CD8-positive, alpha-beta memory T cell (primary cell): ENCODE results near the gene NLGN2. TPM values are rescaled to one million over a fixed set of nuclear protein-coding genes. Genes with fewer than 3 reads are reported as not detected.
A peak's percentile ranks its signal among the peaks of the same experiment; 100 is the strongest.

ENCODE experiments used
- CTCF ChIA-PET: fragments of 350-600 bp; sonication (Branson Sonifier 250); formaldehyde crosslinking; loops from one replicate; lab custom pipeline; 2021; ENCODE audit warnings: antibody characterized with exemption; lab: Charles Lee
- POLR2A ChIA-PET: fragments of 350-600 bp; sonication (Branson Sonifier 250); formaldehyde crosslinking; loops from one replicate; lab custom pipeline; 2021; ENCODE audit warnings: antibody characterized with exemption; lab: Charles Lee
- DNase-seq, 5 donors: peaks; one replicate each; pipeline versions ENCODE4 v3.0.0 to v3.0.0-alpha.2; 2020 to 2022; ENCODE audit warnings: mixed read lengths in 1 of 5
- H3K27ac ChIP-seq: one replicate; pipeline ENCODE4 v1.7.0; 2013; ENCODE audit warnings: low read depth, mild to moderate bottlenecking, low read length, moderate library complexity
- H3K27me3 ChIP-seq: 2 replicates; pipeline ENCODE4 v1.7.0; 2013; ENCODE audit warnings: low read length, mild to moderate bottlenecking; ENCODE audit not compliant: insufficient read depth, poor library complexity, severe bottlenecking
- H3K36me3 ChIP-seq: 2 replicates; pipeline ENCODE4 v1.7.0; 2013; ENCODE audit warnings: mild to moderate bottlenecking, low read length, moderate library complexity; ENCODE audit not compliant: insufficient read depth
- H3K4me1 ChIP-seq: 2 replicates; pipeline ENCODE4 v1.7.0; 2013; ENCODE audit warnings: mild to moderate bottlenecking, low read length, moderate library complexity; ENCODE audit not compliant: insufficient read depth
- H3K4me3 ChIP-seq: 2 replicates; pipeline ENCODE4 v1.7.0; 2013; ENCODE audit warnings: mild to moderate bottlenecking, low read length
- H3K9me3 ChIP-seq: 2 replicates; pipeline ENCODE4 v1.7.0; 2013; ENCODE audit warnings: mild to moderate bottlenecking, low read length
- H3K27ac Mint-ChIP-seq, 8 donors: one replicate each; pipeline ENCODE4 v1.8.0; 2020 to 2021; ENCODE audit warnings: mixed read lengths in 8 of 8, mild to moderate bottlenecking in 6 of 8, inconsistent platforms in 3 of 8, moderate library complexity in 3 of 8
- H3K27me3 Mint-ChIP-seq, 2 donors: one replicate each; pipeline ENCODE4 v1.8.0; 2020 to 2021; ENCODE audit warnings: mixed read lengths in 2 of 2, mild to moderate bottlenecking in 1 of 2, moderate library complexity in 1 of 2
- H3K36me3 Mint-ChIP-seq, 3 donors: one replicate each; pipeline ENCODE4 v1.8.0; 2020 to 2021; ENCODE audit warnings: mixed read lengths in 3 of 3, inconsistent platforms in 1 of 3, mild to moderate bottlenecking in 1 of 3
- H3K4me1 Mint-ChIP-seq, 3 donors: one replicate each; pipeline ENCODE4 v1.8.0; 2020 to 2021; ENCODE audit warnings: mixed read lengths in 3 of 3, inconsistent platforms in 1 of 3, mild to moderate bottlenecking in 1 of 3
- H3K4me3 Mint-ChIP-seq, 7 donors: one replicate each; pipeline ENCODE4 v1.8.0; 2020 to 2021; ENCODE audit warnings: mixed read lengths in 7 of 7, mild to moderate bottlenecking in 6 of 7, moderate library complexity in 4 of 7, inconsistent platforms in 2 of 7
- H3K9me3 Mint-ChIP-seq, 5 donors: one replicate each; pipeline ENCODE4 v1.8.0; 2020 to 2022; ENCODE audit warnings: mixed read lengths in 5 of 5, mild to moderate bottlenecking in 3 of 5, moderate library complexity in 2 of 5, inconsistent platforms in 1 of 5
- polyA plus RNA-seq: library from polyadenylated mRNA; unstranded; fragments of 300-500 nt; fragmentation: Illumina TruSeq; gene quantifications from one replicate; pipeline ENCODE4 v1.2.3, GENCODE V29; 2021
- total RNA-seq, 2 experiments: library from RNA; stranded (reverse); gene quantifications; one replicate each; pipeline ENCODE4 v1.2.3, GENCODE V29; 2021

NLGN2 gene
- total and polyA plus RNA-seq, 3 experiments from 2014 or later, result 0.06 to 6.6 (median 5.6) TPM

- H3K9me3 ChIP-seq, result no peaks in the 10 kb centered on the region
- Mint-ChIP-seq H3K4me3 (no peak overlapping the region), H3K9me3 (no peaks in the 10 kb centered on the region), H3K27me3 (peaks cover 2 to 4% of the 10 kb centered on the region in 2 donors), H3K36me3 (no peaks in the 10 kb centered on the region), H3K4me1 (no peaks in the 10 kb centered on the region), H3K27ac (no peak overlapping the region)
- H3K4me1 ChIP-seq, result no peaks in the 10 kb centered on the region
- no peak overlapping the region for H3K27ac ChIP-seq
- no peak for DNase-seq
- H3K27me3 ChIP-seq, result no peaks in the 10 kb centered on the region
- ChIA-PET POLR2A (interaction anchor here (0.7 kb wide), 1 partner anchor 181 kb away, joined by 3 read pairs; no protein-coding TSS in a partner anchor), CTCF (interaction anchor here (2.1 to 3.1 kb wide), 2 partner anchors 15 to 66 kb away, joined by 7 to 14 read pairs; no protein-coding TSS in a partner anchor)
- H3K4me3 ChIP-seq, result no peak overlapping the region
- H3K36me3 ChIP-seq, result no peaks in the 10 kb centered on the region
Observed at GRCh38 chr17:7370853-7371252, 36.8 kb upstream of the NLGN2 start.

GRCh38 chr17:7374353-7374752, 33.3 kb upstream of the NLGN2 start:
- ChIA-PET CTCF (interaction anchor here (0.7 kb wide), 1 partner anchor 9 kb away, joined by 3 read pairs; no protein-coding TSS in a partner anchor), POLR2A (no interaction called here)
- Mint-ChIP-seq H3K36me3 (peaks cover 0 to 4% (median 0%) of the 10 kb centered on the region in 3 donors), H3K27me3 (peaks cover 9 to 21% of the 10 kb centered on the region in 2 donors), H3K27ac (no peak overlapping the region), H3K9me3 (peaks cover 0 to 5% (median 2%) of the 10 kb centered on the region in 5 donors), H3K4me3 (no peak overlapping the region), H3K4me1 (no peaks in the 10 kb centered on the region)
- H3K36me3 ChIP-seq, result no peaks in the 10 kb centered on the region
- H3K4me3 ChIP-seq, result no peak overlapping the region
- no peaks in the 10 kb centered on the region for H3K4me1 ChIP-seq
- H3K27ac ChIP-seq, result no peak overlapping the region
- DNase-seq, result no peak
- no peaks in the 10 kb centered on the region for H3K9me3 ChIP-seq
- no peaks in the 10 kb centered on the region for H3K27me3 ChIP-seq

DNA sequence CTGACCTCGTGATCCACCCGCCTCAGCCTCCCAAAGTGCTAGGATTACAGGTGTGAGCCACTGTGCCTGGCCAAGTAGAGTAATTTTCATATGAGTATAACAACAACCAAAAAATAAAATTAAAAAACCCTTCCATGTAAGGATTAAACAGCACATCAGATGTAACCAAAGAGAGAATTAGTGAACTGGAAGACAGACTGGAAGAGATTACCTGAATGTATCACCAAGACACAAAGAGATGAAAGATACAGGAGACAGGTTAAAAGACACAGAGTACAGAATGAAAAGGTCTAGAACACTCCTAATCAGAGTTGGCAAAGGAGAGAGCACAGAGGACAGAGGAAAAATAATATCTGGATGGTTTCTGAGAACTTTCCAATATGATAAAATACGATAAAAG, 28.5 kb upstream of the NLGN2 start:
- Histone ChIP-seq H3K9me3 (no peaks in the 10 kb centered on the region), H3K4me3 (no peak overlapping the region), H3K36me3 (no peaks in the 10 kb centered on the region), H3K4me1 (peaks cover 8% of the 10 kb centered on the region), H3K27me3 (peaks cover 16% of the 10 kb centered on the region), H3K27ac (no peak overlapping the region)
- no peak for DNase-seq
- peaks cover 6 to 9% (median 8%) of the 10 kb centered on the region in 3 donors for H3K4me1 Mint-ChIP-seq
- H3K27ac Mint-ChIP-seq, result no peak overlapping the region
- no peak overlapping the region for H3K4me3 Mint-ChIP-seq
- H3K9me3 Mint-ChIP-seq, result peaks cover 0 to 5% (median 2%) of the 10 kb centered on the region in 5 donors
- peaks cover 25 to 50% of the 10 kb centered on the region in 2 donors for H3K27me3 Mint-ChIP-seq
- ChIA-PET CTCF (no interaction called here), POLR2A (no interaction called here)
- peaks cover 0 to 6% (median 0%) of the 10 kb centered on the region in 3 donors for H3K36me3 Mint-ChIP-seq

- ChIA-PET POLR2A (no interaction called here), CTCF (no interaction called here)
- peaks cover 0 to 5% (median 2%) of the 10 kb centered on the region in 5 donors for H3K9me3 Mint-ChIP-seq
- peaks cover 25 to 46% of the 10 kb centered on the region in 2 donors for H3K27me3 Mint-ChIP-seq
- Histone ChIP-seq H3K9me3 (no peaks in the 10 kb centered on the region), H3K27ac (no peak overlapping the region), H3K27me3 (peaks cover 16% of the 10 kb centered on the region), H3K36me3 (no peaks in the 10 kb centered on the region), H3K4me3 (no peak overlapping the region), H3K4me1 (peaks cover 13% of the 10 kb centered on the region)
- no peak overlapping the region for H3K4me3 Mint-ChIP-seq
- H3K27ac Mint-ChIP-seq, result peak overlapping the region in 1 of 8 donors; percentile 20
- H3K36me3 Mint-ChIP-seq, result peaks cover 0 to 6% (median 0%) of the 10 kb centered on the region in 3 donors
- peaks cover 12 to 16% (median 15%) of the 10 kb centered on the region in 3 donors for H3K4me1 Mint-ChIP-seq
- no peak for DNase-seq
Observed at GRCh38 chr17:7380321-7380720, 27.3 kb upstream of the NLGN2 start.

DNA sequence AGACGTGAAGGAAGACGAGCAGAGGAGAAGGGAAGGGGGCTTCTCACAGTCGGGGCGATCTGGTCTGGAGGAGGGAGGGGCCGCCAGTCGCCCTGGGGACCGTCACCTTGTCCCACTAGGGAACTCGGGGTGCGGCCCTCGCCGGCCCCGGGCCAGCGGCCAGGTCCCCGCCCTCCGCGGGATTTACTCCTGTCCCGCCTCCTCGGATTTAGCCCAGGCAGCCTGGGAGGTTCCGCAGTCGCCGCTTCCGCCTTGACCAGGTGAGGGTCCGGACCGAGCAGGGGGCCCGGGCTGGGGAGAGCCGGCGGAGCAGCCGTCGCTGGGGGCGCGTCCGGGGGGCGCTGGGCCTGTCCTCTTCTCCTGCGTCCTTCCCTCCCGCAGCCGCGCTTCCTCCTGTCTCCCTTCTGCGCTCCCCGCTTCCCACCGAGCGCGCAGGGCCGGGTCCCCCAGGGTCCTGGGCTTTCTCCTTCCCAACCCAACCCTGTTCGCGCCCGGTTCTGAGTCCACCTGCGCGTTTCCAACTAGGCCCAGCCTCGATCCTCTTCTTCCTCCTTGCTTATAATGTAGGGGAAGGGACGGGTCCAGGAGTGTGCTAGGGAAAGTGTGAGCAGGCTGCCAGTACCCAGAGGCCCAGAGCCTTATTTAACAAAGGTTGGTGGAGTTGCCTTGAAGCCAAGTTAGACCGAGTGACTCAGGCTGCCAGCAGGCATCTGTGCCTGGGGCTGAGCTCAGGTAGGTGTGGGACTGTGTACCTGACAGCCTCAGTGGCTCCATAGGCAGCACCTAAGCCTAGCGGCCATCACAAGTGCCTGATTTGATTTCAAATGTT, 26.6 kb upstream of the NLGN2 start, which contains the start of gene TNK1:
Gene TNK1 (plus strand): TSS at position 235 of the 829 bp plus-strand sequence. CDS start 1,838 bp downstream, outside the sequence.
- POLR2A ChIA-PET, result interaction anchor here (0.5 kb wide), 1 partner anchor 235 kb away, joined by 3 read pairs; no protein-coding TSS in a partner anchor
- peak within 1 kb of the TSS in 2 of 8 donors; percentile 20 to 33 for H3K27ac Mint-ChIP-seq
- no peaks in the 10 kb centered on the region for H3K9me3 ChIP-seq
- H3K4me3 Mint-ChIP-seq, result peak within 1 kb of the TSS in 2 of 7 donors; percentile 40 to 60
- CTCF ChIA-PET, result no interaction called here
- H3K4me1 Mint-ChIP-seq, result peaks cover 12 to 16% (median 15%) of the 10 kb centered on the region in 3 donors
- peaks cover 0 to 5% (median 2%) of the 10 kb centered on the region in 5 donors for H3K9me3 Mint-ChIP-seq
- H3K4me3 ChIP-seq, result no peak within 1 kb of the TSS
- H3K27ac ChIP-seq, result peak within 1 kb of the TSS; percentile 9
- H3K27me3 ChIP-seq, result peaks cover 16% of the 10 kb centered on the region
- H3K36me3 ChIP-seq, result no peaks in the 10 kb centered on the region
- peaks cover 25 to 46% of the 10 kb centered on the region in 2 donors for H3K27me3 Mint-ChIP-seq
- DNase-seq, result no peak
- peaks cover 0 to 6% (median 1%) of the 10 kb centered on the region in 3 donors for H3K36me3 Mint-ChIP-seq
- peaks cover 13% of the 10 kb centered on the region for H3K4me1 ChIP-seq

- Mint-ChIP-seq H3K4me3 (peak overlapping the region in 6 of 7 donors; percentile 3 to 87 (median 47)), H3K4me1 (peaks cover 12 to 16% (median 15%) of the 10 kb centered on the region in 3 donors), H3K27me3 (peaks cover 20 to 33% of the 10 kb centered on the region in 2 donors), H3K9me3 (peaks cover 0 to 5% (median 2%) of the 10 kb centered on the region in 5 donors), H3K27ac (peak overlapping the region in 2 of 8 donors; percentile 9 to 43), H3K36me3 (peaks cover 0 to 11% (median 6%) of the 10 kb centered on the region in 3 donors)
- Histone ChIP-seq H3K9me3 (no peaks in the 10 kb centered on the region), H3K36me3 (no peaks in the 10 kb centered on the region), H3K27ac (no peak overlapping the region), H3K27me3 (peaks cover 16% of the 10 kb centered on the region), H3K4me1 (peaks cover 13% of the 10 kb centered on the region), H3K4me3 (no peak overlapping the region)
- ChIA-PET POLR2A (interaction anchor here (0.6 to 1.9 kb wide), 5 partner anchors 11 to 290 kb away, joined by 3 to 9 read pairs (median 4); partner anchors contain the start of genes PLSCR3 and TMEM102), CTCF (interaction anchor here (1.2 to 2.0 kb wide), 2 partner anchors 15 to 61 kb away, joined by 3 to 5 read pairs; no protein-coding TSS in a partner anchor)
- no peak for DNase-seq
Observed at GRCh38 chr17:7382901-7383300, 24.7 kb upstream of the NLGN2 start.

DNA sequence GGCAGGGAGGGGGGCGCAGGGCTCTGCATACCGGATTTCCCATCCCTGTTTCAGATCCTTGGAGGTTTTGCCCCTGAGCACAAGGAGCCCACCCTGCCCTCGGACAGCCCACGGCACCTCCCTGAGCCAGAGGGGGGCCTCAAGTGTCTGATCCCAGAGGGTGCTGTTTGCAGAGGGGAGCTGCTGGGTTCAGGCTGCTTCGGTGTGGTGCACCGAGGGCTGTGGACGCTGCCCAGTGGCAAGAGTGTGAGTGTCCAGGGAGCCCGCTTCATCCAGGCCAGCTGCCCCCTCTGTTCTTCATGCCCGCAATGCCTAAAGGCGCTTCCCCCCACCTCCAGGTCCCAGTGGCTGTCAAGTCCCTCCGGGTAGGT, 24.3 kb upstream of the NLGN2 start:
- H3K27ac ChIP-seq, result peak overlapping the region; percentile 79
- ChIA-PET POLR2A (interaction anchor here (0.7 to 1.9 kb wide), 8 partner anchors 8 to 101 kb away, joined by 3 to 9 read pairs (median 4); partner anchors contain the start of genes POLR2A and TMEM102), CTCF (interaction anchor here (1.2 to 2.1 kb wide), 6 partner anchors 15 to 60 kb away, joined by 3 to 15 read pairs (median 4); partner anchors contain the start of gene TMEM102)
- H3K27me3 Mint-ChIP-seq, result peaks cover 18 to 33% of the 10 kb centered on the region in 2 donors
- peak overlapping the region in 6 of 7 donors; percentile 39 to 88 (median 82) for H3K4me3 Mint-ChIP-seq
- no peak for DNase-seq
- H3K27ac Mint-ChIP-seq, result peak overlapping the region in 5 of 8 donors; percentile 6 to 72 (median 57)
- peaks cover 0 to 5% (median 2%) of the 10 kb centered on the region in 5 donors for H3K9me3 Mint-ChIP-seq
- H3K36me3 ChIP-seq, result no peaks in the 10 kb centered on the region
- no peaks in the 10 kb centered on the region for H3K9me3 ChIP-seq
- H3K36me3 Mint-ChIP-seq, result peaks cover 0 to 14% (median 6%) of the 10 kb centered on the region in 3 donors
- peaks cover 12 to 16% (median 15%) of the 10 kb centered on the region in 3 donors for H3K4me1 Mint-ChIP-seq
- peaks cover 16% of the 10 kb centered on the region for H3K27me3 ChIP-seq
- H3K4me3 ChIP-seq, result peak overlapping the region; percentile 83
- peaks cover 13% of the 10 kb centered on the region for H3K4me1 ChIP-seq
